HG03571 (cell line): ENCODE data around the gene FBXL12.
"Not testable (repeated sequence)": the region's sequence is repeated elsewhere in the genome, so short reads cannot be mapped to it uniquely, and the experiment has no call there.

Source experiments
- ATAC-seq: cut with Tn5 transposase; IDR thresholded peaks from one replicate; pipeline ENCODE4 v1.9.1; 2021; ENCODE audit not compliant: unreplicated experiment

FBXL12 gene

GRCh38 chr19:9793071-9793591, 25.7 kb downstream of the FBXL12 start:
- ATAC-seq = no peak

DNA sequence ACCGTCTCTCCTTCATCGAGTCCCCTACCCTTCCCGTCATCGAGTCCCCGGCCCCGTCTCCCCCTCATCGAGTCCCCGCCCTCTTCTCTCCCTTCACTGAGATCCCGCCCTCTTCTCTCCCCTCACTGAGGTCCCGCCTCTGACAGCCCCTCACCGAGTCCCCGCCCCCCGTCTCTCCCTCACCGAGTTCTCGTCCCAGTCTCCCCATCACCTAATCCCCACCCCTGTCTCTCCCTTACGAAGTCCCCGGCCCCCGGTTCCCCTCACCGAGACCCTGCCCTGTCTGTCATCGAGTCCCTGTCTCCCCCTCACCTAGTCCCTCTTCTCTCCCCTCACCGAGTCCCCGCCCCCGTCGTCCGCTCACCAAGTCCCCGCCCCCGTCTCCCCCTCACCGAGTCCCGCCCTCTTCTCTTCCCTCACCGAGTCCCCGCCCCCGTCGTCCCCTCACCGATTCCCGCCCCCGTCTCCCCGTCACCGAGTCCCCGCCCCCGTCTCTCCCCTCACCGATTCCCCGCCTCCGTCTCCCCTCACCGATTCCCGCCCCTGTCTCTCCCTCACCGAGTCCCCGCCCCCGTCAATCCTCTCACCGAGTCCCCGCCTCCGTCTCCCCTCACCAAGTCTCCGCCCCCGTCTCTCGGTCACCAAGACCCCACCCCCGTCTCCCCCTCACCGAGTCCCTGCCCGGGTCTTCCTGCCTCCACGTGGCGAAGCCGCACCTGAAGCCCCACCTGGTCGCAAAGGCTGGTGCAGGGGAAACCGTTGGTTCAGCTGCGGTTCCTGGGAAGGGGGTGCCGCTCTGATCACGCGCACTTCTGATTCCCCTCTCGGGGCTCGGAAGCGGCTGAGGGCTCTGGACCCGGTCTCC, 26.4 kb downstream of the FBXL12 start:
- no peak for ATAC-seq

GRCh38 chr19:9791552-9792205, 27.2 kb downstream of the FBXL12 start:
- ATAC-seq = no peak

GRCh38 chr19:9791073-9791367, 27.9 kb downstream of the FBXL12 start:
- ATAC-seq = not testable (repeated sequence)

DNA sequence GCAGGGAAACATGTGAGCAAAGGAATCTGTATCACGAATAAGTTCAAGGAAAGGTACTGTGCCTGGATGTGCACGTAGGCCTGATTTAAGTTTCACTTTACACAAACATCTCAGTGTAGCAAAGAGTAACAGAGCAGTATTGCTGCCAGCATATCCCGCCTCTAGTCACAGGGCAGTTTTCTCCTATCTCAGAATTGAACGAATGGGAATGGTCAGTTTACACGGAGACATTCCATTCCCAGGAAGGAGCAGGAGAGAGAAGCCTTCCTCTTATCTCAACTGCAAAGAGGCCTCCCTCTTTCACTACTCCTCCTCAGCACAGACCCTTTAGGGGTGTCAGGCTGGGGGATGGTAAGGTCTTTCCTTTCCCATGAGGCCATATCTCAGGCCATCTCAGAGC, 29.3 kb downstream of the FBXL12 start:
- not testable (repeated sequence) for ATAC-seq

DNA sequence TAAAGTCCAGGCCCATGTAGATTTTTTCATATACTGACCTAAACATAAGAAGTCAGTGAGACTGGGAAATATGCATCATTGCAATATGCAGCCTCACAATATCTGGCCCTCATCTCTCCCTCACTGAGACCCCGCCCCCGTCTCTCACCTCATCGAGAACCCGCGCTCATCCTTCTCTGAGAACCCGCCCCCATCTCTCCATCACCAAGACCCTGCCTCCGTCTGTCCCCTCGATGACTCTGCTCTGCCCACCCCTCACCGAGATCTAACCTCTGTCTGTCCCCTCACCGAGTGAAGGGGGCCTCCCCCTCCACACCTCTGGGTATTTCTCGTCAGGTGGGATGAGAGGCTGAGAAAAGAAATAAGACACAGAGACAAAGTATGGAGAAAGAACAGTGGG, 29.8 kb downstream of the FBXL12 start:
- ATAC-seq = no peak

- ATAC-seq = not testable (repeated sequence)
Observed at GRCh38 chr19:9788604-9789003, 30.3 kb downstream of the FBXL12 start.

DNA sequence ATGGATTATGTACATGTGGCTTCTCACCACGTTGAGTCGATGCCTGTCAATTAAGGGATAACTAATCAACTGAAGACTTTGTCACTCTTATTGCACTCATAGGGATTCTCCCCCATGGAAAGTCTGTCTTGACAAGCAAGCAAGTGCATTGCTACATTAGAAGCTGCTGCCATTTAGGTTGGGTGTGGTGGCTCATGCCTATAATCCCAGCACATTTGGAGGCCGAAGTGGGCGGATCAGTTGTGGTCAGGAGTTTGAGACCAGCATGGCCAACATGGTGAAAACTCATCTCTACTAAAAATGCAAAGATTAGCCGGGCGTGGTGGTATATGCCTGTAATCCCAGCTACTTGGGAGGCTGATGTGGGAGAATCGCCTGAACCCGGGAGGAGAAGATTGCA, 32.1 kb downstream of the FBXL12 start:
- no peak for ATAC-seq

DNA sequence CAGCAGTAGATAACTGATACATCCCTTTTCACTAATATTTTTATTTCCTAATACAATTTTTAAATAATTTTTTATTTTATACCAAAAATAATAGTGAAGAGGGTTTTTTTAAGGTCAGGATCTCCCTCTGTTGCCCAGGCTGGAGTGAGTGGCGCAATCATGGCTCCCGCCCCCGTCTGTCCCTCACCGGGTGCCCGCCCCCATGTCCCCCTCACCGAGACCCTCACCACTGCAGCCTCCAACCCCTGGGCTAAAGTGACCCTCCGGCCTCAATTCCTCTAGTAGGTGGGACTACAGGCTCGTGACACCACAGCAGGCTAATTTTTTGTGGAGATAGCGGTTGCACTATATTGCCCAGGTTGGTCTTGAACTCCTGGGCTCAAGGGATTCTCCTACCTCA, 32.5 kb downstream of the FBXL12 start:
- ATAC-seq = no peak

DNA sequence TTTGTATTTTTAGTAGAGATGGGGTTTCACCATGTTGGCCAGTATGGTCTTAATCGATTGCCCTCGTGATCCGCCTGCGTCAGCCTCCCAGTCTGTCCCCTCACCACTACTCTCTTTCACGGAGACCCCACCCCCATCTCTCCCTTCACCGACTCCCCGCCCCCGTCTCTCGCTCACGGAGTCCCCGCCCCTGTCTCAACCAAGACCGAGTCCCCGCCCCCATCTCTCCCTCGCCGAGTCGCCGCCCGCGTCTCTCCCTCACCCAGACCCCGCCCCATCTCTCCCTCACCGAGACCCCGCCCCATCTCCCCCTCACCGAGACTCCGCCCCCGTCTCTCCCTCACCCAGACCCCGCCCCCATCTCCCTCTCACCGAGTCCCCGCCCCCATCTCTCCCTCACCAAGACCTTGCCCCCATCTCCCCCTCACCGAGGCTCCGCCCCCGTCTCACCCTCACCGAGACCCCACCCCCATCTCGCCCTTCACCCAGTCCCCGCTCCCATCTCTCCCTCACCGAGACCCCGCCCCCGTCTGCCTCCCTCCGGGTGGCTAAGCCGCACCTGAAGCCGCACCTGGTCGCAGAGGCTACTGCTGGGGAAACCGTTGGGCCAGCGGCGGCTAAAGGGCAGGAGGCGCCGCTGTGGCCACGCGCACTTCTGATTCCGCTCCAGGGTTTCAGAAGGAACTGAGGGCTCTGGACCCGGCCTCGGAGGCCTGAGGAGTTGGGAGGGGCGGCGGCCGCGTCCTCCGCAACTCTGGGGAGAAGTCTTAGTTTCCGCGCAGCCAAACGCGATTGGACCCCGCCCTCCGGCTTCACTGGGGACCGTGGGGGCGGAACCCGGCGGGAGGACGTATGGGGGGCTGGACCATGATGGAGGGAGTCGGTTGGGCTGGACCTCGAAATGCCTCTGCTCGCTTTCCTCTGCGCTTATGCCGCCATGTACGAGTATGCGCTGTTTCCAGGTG, 33.2 kb downstream of the FBXL12 start:
- ATAC-seq = peak; percentile 74

DNA sequence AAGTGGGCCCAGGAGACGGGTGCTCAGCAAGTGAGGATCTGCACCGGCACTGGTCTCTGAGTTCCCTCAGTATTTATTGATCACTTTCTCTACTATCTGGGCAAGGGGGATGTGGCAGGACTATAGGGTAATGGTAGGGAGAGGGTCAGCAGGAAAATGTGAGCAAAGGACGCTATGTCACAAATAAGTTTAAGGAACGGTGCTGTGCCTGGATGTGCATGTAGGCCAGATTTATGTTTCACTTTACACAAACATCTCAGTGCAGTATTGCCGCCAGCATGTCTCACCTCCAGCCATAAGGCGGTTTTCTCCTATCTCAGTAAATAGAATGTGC, 34.7 kb downstream of the FBXL12 start:
- not testable (repeated sequence) for ATAC-seq

GRCh38 chr19:9782338-9782737, 36.5 kb downstream of the FBXL12 start:
- no peak for ATAC-seq

DNA sequence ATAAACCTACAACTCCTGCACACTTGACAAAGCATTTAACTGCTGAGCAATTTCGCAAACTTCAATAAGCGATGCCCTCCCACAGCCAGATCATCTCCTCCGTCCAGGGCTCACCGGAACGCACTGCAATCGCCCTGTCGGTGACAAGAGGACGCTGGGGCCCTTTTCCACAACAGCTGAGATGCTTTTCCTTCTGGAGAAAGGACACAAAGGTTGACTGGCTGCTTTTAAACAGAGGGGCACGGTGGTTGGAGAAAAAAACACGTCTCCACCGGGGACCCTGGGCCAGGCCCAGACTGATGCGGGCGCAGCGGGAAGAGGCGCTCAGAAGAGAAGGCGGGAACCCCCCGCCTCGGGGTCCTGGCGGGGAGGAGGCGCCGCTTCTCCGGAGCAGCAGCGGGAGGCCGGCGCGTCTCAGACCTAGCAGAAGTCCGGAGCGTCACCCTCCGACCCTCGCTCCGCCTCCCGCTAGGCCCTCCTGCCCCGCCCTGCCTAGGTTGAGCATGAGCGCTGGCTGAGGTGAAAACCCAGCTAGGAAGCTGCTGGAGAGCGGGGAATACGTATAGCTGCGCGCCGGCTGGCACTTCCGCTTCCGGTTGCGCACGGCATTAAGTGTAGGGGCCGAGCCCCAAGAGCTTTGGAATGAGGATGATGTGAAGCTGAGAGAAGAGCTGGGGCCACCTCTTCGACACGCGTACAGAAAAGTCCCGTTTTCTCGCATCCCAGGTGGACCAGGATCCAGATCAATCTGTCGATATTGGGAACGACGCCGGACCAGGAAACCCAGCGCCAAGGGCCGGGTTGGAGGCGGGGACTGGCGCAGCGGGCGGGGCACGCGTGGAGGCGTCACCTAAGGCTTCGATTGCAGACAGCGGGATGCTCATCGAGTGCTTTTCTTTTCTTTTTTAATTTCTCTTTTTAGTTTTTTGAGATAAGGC, 50.4 kb downstream of the FBXL12 start, which contains the start of gene ZNF846:
TSS of gene ZNF846 (minus strand) at position 564 of the 938 bp plus-strand sequence. CDS start 3,788 bp downstream, outside the sequence.
- ATAC-seq = peak; percentile 96
